ENCODE data around the gene ZNF366. TPM values are rescaled to one million over a fixed set of nuclear protein-coding genes. Genes with fewer than 3 reads are reported as not detected.

ZNF366 gene
- total RNA-seq, 1 donor from 2014 or later, result not detected

DNA sequence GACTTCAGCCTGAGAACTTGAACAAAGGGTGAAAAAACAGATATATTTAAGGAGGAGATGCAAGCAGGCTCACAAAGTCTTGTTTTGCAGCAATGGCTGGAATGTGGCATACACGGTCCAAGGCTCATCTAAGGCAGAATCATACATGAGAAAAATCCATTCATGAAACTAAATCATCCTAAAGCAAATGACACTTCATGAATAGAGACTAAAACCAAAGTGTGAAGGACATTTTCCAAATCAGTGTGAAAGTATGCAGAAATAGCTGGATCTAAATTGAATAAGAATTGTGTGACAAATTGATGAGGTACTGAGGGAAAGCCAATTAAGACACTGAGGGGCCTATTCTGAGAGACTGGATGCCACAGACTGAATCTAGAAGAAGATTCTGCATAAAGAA lies 27.3 kb downstream of the ZNF366 start:
- Mint-ChIP-seq H3K4me3 (ENCODE audit: unreplicated experiment) (no peak overlapping the region), H3K36me3 (ENCODE audit: unreplicated experiment) (no peaks in the 10 kb centered on the region), H3K4me1 (ENCODE audit: unreplicated experiment) (peaks cover 13% of the 10 kb centered on the region), H3K27ac (ENCODE audit: unreplicated experiment) (no peak overlapping the region), H3K27me3 (ENCODE audit: unreplicated experiment) (no peaks in the 10 kb centered on the region), H3K9me3 (ENCODE audit: unreplicated experiment) (peaks cover 3% of the 10 kb centered on the region)
- DNase-seq (ENCODE audit: extremely low spot score, unreplicated experiment), result no peak
- TF ChIP-seq, protein P1, sequence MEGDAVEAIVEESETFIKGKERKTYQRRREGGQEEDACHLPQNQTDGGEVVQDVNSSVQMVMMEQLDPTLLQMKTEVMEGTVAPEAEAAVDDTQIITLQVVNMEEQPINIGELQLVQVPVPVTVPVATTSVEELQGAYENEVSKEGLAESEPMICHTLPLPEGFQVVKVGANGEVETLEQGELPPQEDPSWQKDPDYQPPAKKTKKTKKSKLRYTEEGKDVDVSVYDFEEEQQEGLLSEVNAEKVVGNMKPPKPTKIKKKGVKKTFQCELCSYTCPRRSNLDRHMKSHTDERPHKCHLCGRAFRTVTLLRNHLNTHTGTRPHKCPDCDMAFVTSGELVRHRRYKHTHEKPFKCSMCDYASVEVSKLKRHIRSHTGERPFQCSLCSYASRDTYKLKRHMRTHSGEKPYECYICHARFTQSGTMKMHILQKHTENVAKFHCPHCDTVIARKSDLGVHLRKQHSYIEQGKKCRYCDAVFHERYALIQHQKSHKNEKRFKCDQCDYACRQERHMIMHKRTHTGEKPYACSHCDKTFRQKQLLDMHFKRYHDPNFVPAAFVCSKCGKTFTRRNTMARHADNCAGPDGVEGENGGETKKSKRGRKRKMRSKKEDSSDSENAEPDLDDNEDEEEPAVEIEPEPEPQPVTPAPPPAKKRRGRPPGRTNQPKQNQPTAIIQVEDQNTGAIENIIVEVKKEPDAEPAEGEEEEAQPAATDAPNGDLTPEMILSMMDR (IDR thresholded peaks at IDR 0.05), result no peak

GRCh38 chr5:72478684-72479083 lies 28.5 kb downstream of the ZNF366 start:
- Mint-ChIP-seq H3K4me3 (ENCODE audit: unreplicated experiment) (no peak overlapping the region), H3K27ac (ENCODE audit: unreplicated experiment) (no peak overlapping the region), H3K9me3 (ENCODE audit: unreplicated experiment) (peaks cover 3% of the 10 kb centered on the region), H3K4me1 (ENCODE audit: unreplicated experiment) (peaks cover 25% of the 10 kb centered on the region), H3K36me3 (ENCODE audit: unreplicated experiment) (no peaks in the 10 kb centered on the region), H3K27me3 (ENCODE audit: unreplicated experiment) (no peaks in the 10 kb centered on the region)
- TF ChIP-seq, protein P1 (IDR thresholded peaks at IDR 0.05), result no peak
- DNase-seq (ENCODE audit: extremely low spot score, unreplicated experiment), result no peak

- no peak overlapping the region for H3K27ac Mint-ChIP-seq (ENCODE audit: unreplicated experiment)
- TF ChIP-seq, protein P1 (IDR thresholded peaks at IDR 0.05), result no peak
- H3K36me3 Mint-ChIP-seq (ENCODE audit: unreplicated experiment), result no peaks in the 10 kb centered on the region
- H3K4me1 Mint-ChIP-seq (ENCODE audit: unreplicated experiment), result peaks cover 29% of the 10 kb centered on the region
- DNase-seq (ENCODE audit: extremely low spot score, unreplicated experiment), result no peak
- H3K4me3 Mint-ChIP-seq (ENCODE audit: unreplicated experiment), result no peak overlapping the region
- no peaks in the 10 kb centered on the region for H3K27me3 Mint-ChIP-seq (ENCODE audit: unreplicated experiment)
- peaks cover 3% of the 10 kb centered on the region for H3K9me3 Mint-ChIP-seq (ENCODE audit: unreplicated experiment)
These were observed 28.9 kb downstream of the ZNF366 start for GRCh38 chr5:72478276-72478675.

- H3K27ac Mint-ChIP-seq (ENCODE audit: unreplicated experiment), result no peak overlapping the region
- TF ChIP-seq, protein P1 (IDR thresholded peaks at IDR 0.05), result no peak
- H3K27me3 Mint-ChIP-seq (ENCODE audit: unreplicated experiment), result no peaks in the 10 kb centered on the region
- no peak overlapping the region for H3K4me3 Mint-ChIP-seq (ENCODE audit: unreplicated experiment)
- no peaks in the 10 kb centered on the region for H3K36me3 Mint-ChIP-seq (ENCODE audit: unreplicated experiment)
- peaks cover 36% of the 10 kb centered on the region for H3K4me1 Mint-ChIP-seq (ENCODE audit: unreplicated experiment)
- no peak for DNase-seq (ENCODE audit: extremely low spot score, unreplicated experiment)
- H3K9me3 Mint-ChIP-seq (ENCODE audit: unreplicated experiment), result peaks cover 3% of the 10 kb centered on the region
These were observed 29.6 kb downstream of the ZNF366 start for GRCh38 chr5:72477644-72478043.

DNA sequence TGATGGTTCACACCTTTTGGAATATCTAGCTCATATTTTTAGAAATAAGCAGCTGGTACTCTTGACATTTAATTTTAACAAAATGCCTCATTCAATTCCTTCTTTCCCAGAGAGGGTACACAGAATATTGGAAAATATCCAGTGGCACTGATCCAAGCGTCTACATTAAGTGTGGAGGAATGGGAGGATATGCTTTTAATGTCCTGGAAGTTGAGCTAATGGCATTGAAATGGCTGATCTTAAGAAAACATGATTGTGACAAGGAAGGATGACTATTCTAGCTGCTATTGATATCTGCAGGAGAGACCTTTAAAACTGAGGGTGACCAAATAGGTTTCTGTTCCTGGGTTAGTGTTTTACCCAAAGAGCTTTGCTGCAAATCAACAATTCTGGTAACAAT lies 30.0 kb downstream of the ZNF366 start:
- Mint-ChIP-seq H3K36me3 (ENCODE audit: unreplicated experiment) (no peaks in the 10 kb centered on the region), H3K4me1 (ENCODE audit: unreplicated experiment) (peaks cover 40% of the 10 kb centered on the region), H3K27me3 (ENCODE audit: unreplicated experiment) (no peaks in the 10 kb centered on the region), H3K27ac (ENCODE audit: unreplicated experiment) (peak overlapping the region; percentile 4), H3K4me3 (ENCODE audit: unreplicated experiment) (no peak overlapping the region), H3K9me3 (ENCODE audit: unreplicated experiment) (peaks cover 3% of the 10 kb centered on the region)
- TF ChIP-seq, protein P1 (IDR thresholded peaks at IDR 0.05), result no peak
- DNase-seq (ENCODE audit: extremely low spot score, unreplicated experiment), result no peak

Data from osteocyte (in vitro differentiated cells).